ENCODE measurements around the gene ACBD3.
A peak's percentile ranks its signal among the peaks of the same experiment; 100 is the strongest.

DNA sequence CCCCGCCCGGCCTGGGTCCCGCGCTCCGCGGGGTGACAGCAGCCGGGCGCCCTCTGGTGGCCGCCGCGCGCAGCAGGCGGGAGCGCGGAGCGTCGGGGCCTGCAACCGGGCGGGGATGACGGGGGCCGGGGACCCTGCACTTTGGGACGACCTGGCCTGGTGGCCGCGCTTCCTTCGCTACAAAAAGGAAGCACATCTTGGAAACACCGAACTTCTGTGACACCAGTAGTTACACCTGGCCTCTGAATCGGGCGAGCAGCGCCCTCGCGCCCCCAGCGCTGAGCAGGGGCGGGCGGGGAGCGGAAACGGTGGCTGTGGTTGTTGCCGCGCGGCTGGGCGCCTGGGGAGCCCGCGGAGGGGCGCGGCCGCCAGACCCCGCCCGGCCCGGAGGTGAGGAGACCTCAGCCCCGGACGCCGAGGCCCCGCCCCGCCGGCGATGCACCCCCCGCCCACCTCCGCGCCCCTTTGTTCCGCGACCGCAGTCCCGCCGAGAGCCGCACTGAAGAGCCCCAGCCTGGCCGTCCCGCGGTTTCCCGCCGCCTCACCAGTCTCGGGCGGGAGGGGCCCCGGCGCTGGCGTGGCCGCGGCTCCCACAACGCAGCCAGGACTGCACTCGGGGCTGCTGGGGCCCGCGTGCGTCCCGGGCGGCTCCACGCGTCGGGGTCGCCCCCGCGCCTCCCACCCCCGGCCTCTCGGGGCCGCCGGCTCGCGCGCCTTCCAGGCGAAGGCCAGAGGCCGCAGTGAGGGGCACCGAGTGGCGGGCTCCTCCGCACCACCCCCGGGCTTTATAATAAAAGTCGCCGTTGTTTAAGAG lies 64.7 kb downstream of the ACBD3 start:
- TF ChIP-seq, protein P1, sequence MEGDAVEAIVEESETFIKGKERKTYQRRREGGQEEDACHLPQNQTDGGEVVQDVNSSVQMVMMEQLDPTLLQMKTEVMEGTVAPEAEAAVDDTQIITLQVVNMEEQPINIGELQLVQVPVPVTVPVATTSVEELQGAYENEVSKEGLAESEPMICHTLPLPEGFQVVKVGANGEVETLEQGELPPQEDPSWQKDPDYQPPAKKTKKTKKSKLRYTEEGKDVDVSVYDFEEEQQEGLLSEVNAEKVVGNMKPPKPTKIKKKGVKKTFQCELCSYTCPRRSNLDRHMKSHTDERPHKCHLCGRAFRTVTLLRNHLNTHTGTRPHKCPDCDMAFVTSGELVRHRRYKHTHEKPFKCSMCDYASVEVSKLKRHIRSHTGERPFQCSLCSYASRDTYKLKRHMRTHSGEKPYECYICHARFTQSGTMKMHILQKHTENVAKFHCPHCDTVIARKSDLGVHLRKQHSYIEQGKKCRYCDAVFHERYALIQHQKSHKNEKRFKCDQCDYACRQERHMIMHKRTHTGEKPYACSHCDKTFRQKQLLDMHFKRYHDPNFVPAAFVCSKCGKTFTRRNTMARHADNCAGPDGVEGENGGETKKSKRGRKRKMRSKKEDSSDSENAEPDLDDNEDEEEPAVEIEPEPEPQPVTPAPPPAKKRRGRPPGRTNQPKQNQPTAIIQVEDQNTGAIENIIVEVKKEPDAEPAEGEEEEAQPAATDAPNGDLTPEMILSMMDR (IDR thresholded peaks at IDR 0.05): peak; percentile 74 to 97 (median 95)
- peak in 1 of 2 donors; percentile 24 for TF ChIP-seq POLR2A (IDR thresholded peaks at IDR 0.05)

Data from Peyer's patch (tissue), 4 donors.